GM21528 (cell line): ENCODE data around the gene ACAA1.

Source experiments
- ATAC-seq: cut with Tn5 transposase; IDR thresholded peaks from one replicate; pipeline ENCODE4 v1.9.1; 2021; ENCODE audit warnings: mild to moderate bottlenecking, moderate library complexity; ENCODE audit not compliant: unreplicated experiment, low FRiP score

The ACAA1 gene

GRCh38 chr3:38154625-38155255 lies 17.8 kb upstream of the ACAA1 start:
- ATAC-seq, result no peak

- no peak for ATAC-seq
Observed at GRCh38 chr3:38154033-38154494, 17.1 kb upstream of the ACAA1 start.

GRCh38 chr3:38153221-38153620 lies 16.3 kb upstream of the ACAA1 start:
- ATAC-seq, result no peak

DNA sequence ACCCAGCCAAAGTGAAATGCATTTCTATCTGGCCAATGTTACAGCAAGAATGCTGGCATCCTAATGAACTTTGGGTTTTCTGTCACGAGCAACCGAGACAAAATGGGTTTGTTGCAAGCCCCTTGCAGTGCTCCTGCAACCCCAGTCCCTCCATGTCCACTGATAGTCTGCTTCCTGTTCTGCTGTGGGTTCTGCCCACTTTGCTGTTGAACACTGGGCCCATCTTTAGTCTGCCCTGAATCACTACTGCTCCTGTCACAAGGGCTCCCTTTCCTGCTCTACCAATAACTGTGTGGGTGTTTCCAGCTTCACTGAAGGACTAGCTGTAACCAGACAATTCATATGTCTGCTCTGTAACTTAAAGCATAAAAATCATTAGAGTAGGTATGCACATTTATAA lies 15.7 kb upstream of the ACAA1 start:
- no peak for ATAC-seq

DNA sequence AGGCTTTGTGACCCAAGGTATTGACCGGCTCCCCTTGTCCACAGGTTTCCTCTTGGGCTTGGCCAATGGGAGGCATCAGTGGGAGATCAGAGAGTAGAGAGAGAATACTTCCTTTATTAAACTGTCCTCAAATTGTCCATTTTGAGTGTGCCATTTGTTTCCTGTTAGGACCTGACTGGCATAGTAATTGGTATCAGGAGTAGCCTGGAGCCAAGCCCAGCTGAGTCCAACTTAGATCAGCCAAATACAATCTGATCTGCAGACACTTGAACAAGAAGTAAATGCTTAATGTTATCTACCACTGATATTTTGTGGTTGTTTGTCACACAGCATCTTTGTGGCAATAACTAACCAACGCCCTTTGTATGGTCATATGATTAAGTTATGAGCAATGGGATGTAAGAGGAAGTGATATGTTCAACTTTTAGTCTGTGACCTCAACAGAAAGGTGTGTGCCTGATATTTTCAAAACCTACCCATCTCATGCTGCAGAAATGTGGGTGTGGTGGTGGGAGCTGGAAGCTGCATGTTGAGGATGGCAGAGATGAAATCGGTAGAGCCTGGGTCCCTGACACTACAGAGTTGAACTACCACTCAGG lies 14.8 kb upstream of the ACAA1 start:
- no peak for ATAC-seq

GRCh38 chr3:38150780-38151528 lies 14.0 kb upstream of the ACAA1 start:
- no peak for ATAC-seq

DNA sequence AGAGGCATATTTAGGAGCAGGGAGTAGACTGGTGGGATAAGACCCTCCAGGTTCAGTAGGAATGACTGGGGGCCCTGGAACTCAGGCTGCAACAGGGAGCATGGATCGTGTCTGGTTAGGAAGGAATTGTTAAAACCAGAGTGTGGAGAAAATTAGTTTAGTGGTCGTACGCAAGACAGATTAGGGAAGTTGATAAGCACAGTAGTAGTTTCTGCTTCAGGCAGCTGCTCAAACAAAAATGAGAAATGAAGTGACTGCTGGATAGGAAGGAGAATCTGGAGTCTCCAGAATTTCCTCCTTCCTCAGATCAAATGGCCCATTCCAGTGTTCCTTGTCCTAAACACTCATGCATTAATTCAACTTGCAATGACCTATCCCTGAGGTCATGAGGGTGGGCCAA lies 12.8 kb upstream of the ACAA1 start:
- ATAC-seq, result no peak

DNA sequence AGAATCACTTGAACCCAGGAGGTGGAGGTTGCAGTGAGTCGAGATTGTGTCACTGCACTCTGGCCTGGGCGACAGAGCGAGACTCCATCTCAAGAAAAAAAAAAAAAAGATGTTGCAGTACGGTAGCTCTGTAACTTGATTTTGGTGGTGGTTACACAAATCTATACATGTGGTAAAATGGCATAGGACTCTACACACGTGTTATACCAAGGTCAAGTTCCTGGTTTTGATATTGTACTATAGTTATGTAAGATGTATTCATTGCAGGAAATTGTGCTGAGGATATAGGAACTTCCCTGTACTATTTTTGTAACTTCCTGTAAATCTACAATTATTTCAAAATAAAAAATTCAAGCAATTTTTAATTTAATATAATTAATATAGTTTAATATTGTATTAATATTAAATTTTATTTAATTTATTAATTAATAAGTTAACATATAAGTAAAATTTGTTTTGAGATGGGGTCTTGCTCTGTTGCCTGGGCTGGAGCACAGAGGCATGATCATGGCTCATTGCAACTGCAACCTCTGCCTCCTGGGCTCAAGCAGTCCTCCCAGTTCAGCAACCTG lies 11.5 kb upstream of the ACAA1 start:
- no peak for ATAC-seq

DNA sequence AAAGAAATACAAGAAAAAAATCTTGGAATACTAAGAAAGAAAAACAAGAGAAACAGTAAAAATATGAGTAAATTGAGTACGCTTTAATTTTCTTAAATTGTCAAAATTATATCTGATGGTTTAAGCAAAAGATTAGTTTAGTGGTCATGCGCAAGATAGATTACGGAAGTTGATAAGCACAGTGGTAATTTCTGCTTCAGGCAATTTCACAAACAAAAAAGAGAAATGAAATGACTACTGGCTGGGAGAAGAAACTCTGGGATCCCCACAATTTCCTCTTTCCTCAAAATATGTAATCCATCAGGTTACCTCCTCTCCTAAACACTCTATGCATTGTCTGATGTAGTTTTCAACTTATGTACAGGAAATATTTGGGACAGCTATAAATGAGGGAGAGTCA lies 10.5 kb upstream of the ACAA1 start:
- ATAC-seq, result no peak

GRCh38 chr3:38146504-38146903 lies 9.6 kb upstream of the ACAA1 start:
- no peak for ATAC-seq

- ATAC-seq, result no peak
Observed at GRCh38 chr3:38143511-38143910, 6.6 kb upstream of the ACAA1 start.

GRCh38 chr3:38142959-38143358 lies 6.0 kb upstream of the ACAA1 start:
- no peak for ATAC-seq

- ATAC-seq, result no peak
Observed at GRCh38 chr3:38141952-38142273, 5.0 kb upstream of the ACAA1 start.

GRCh38 chr3:38141173-38141951 lies 4.4 kb upstream of the ACAA1 start:
- ATAC-seq, result no peak

GRCh38 chr3:38140326-38141172 lies 3.6 kb upstream of the ACAA1 start:
- no peak for ATAC-seq

- ATAC-seq, result no peak
Observed at GRCh38 chr3:38139652-38140051, 2.7 kb upstream of the ACAA1 start.

DNA sequence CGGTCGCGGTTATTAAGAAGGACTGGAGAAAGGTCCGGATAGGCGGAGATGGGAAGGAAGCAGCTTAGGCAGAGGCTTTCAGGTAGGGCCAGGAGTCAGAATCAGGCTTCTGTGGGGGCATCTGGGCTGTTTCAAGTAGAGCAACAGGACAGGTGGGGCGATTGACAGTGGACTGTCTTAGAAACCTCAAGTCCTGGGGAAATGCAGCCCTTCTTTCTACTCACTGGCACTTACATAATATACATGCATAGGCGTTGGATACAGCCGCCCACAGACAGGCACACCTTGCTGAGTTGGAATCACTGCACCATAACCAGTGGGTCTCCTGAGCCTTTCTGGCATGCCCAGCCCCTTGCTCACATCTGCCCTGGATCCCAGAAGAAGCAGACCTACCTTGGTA lies 2.3 kb upstream of the ACAA1 start:
- ATAC-seq, result no peak

GRCh38 chr3:38138349-38139190 lies 1.6 kb upstream of the ACAA1 start, which contains the start of gene MYD88:
Gene MYD88 (plus strand): TSS chr3:38138661. CDS start chr3:38138701, 40 bp downstream.
- ATAC-seq, result peak; percentile 46
